ENCODE results near the gene TAF1B.
A peak's percentile ranks its signal among the peaks of the same experiment; 100 is the strongest.

TAF1B gene

DNA sequence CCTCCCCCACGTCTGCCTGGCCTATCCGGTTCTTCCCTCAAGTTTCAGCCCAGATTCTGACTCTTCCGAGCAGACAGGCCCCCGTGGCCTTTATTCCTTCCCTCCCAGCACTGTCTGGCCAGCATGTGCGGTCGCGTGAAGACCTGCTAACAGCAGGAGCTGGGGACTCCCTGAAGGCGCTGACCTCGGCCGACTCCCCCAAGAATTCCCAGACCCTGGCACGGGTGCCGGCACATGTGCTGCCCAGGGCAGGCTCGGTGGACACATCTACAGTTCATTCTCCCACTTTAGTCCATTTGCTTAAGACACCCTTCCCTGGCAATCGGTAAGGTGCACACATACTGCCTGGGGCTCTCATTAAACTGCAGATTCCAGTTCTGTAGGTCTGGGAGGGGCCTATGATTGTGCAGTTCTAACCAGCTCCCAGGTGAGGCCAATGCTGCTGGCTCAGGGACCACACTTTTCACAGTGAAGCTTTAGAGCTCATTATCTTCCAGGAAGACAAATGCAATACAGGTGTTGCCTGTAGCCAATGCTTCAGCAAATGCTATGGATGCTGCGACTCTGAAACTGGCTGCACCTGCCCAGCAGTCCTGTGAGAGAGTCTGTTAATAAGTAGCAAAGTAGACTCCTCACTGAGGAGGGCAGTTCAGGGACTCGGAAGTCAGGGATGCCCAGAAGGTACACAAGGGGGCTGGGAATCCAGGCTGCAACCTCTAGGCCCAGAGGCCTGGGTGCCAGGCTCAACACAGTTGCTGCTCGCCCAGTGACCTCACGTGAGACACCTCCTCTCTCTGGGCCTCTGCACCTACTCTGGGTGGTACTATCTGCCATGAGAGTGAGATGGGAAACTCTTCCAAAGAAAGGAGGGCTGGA, 45.4 kb upstream of the TAF1B start:
- DNase-seq (ENCODE audit: low spot score) = no peak
- no peak for TF ChIP-seq CTCF (IDR thresholded peaks at IDR 0.05; ENCODE audit: extremely low read depth, insufficient read depth, missing control alignments)
- in situ Hi-C loops (cut with MboI; ENCODE audit: low pct_unique_long_range_greater_than_20kb, low sequenced_read_pairs, unreplicated experiment) = no loop called here

GRCh38 chr2:9799011-9799596, 44.2 kb upstream of the TAF1B start:
- DNase-seq (ENCODE audit: low spot score) = no peak
- TF ChIP-seq CTCF (IDR thresholded peaks at IDR 0.05; ENCODE audit: extremely low read depth, insufficient read depth, missing control alignments) = no peak
- in situ Hi-C loops (cut with MboI; ENCODE audit: low pct_unique_long_range_greater_than_20kb, low sequenced_read_pairs, unreplicated experiment) = no loop called here

- peak; percentile 98 for TF ChIP-seq CTCF (IDR thresholded peaks at IDR 0.05; ENCODE audit: extremely low read depth, insufficient read depth, missing control alignments)
- in situ Hi-C loops (cut with MboI; ENCODE audit: low pct_unique_long_range_greater_than_20kb, low sequenced_read_pairs, unreplicated experiment) = no loop called here
- DNase-seq (ENCODE audit: low spot score) = peak; percentile 88
These were observed 43.3 kb upstream of the TAF1B start for GRCh38 chr2:9799729-9800632.

DNA sequence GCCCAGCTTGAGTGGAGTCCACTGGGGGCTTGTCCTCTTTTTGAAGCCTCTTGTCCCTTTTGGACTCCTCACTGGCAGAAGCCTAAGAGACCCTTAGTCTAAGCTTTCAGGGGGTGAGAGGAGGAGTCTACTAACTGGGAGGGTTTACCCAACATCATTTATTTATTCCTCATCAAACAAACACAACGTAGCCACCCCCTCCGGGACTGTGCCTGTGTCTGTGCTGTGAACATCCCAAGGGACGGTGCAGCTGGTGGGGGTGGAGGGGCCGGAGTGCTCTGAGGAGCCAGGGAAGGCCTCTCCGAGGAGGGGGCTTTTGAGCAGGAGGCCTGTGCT, 42.7 kb upstream of the TAF1B start:
- TF ChIP-seq CTCF (IDR thresholded peaks at IDR 0.05; ENCODE audit: extremely low read depth, insufficient read depth, missing control alignments) = no peak
- in situ Hi-C loops (cut with MboI; ENCODE audit: low pct_unique_long_range_greater_than_20kb, low sequenced_read_pairs, unreplicated experiment) = no loop called here
- DNase-seq (ENCODE audit: low spot score) = no peak

DNA sequence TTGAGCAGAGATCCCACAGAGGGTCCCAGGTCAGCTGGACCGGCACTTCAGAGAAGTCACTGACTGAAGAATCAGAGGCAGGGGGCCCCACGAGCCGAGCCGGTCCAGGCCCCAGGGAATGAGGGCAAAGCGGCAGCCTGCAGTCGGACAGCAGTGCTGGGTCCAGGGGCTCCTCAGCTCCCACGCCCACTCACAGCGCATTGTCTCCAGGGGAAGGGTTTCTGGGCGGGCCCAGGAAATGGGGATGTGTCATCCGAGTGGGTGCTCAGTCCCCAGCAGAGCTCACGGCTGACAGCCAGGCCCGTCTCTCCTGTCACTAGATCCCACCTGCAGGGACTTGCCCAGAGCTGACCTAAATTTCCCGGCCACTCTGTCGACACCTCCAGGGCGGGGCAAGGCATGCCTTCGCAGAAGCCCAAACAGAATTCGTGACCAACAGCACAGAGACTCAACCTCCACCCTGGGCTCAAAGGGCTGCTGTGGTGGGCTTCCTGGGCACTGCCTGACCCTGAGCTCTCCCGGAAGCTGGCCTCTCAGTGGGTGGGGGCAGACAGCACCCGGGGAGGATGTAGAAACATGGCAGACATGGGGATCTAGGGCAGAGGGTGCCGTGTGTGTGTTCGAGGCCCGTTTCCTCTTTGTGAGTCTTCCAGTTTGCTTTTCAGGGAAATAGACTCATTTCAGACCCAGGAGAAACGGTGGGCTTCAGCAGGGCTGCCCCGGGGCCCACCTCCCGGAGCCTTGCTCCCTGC, 42.1 kb upstream of the TAF1B start:
- DNase-seq (ENCODE audit: low spot score) = no peak
- no peak for TF ChIP-seq CTCF (IDR thresholded peaks at IDR 0.05; ENCODE audit: extremely low read depth, insufficient read depth, missing control alignments)
- in situ Hi-C loops (cut with MboI; ENCODE audit: low pct_unique_long_range_greater_than_20kb, low sequenced_read_pairs, unreplicated experiment) = no loop called here

DNA sequence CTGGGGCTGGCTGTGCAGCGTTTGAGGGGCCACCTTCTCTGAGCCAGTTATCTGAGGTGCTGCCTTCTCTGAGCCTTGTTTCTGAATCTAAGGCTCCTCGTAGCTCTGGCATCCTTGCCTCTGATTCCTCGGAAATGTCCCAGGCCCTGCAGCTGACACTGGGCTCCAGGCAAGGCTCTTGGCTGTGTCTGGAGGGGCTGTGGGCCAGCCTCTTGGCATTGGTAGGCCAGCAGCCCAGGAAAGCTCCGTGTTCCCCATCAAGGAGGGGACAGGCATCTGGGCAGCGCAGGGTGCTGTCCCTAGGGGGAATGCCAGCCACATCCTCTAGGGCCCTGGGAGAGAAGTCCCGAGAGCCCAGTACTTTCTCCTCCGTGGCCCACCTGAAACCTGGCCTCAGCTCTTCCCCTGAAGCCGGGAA, 40.7 kb upstream of the TAF1B start:
- no peak for TF ChIP-seq CTCF (IDR thresholded peaks at IDR 0.05; ENCODE audit: extremely low read depth, insufficient read depth, missing control alignments)
- in situ Hi-C loops (cut with MboI; ENCODE audit: low pct_unique_long_range_greater_than_20kb, low sequenced_read_pairs, unreplicated experiment) = no loop called here
- no peak for DNase-seq (ENCODE audit: low spot score)
